Natural killer cell treated with Interleukin-12 subunit alpha and Interleukin-12 subunit beta and Interleukin-15 and Interleukin-18, amount 100 ng/mL, for 72 hours (primary cell): Measurements from ENCODE around the gene SRGAP3. TPM values are rescaled to one million over a fixed set of nuclear protein-coding genes. Genes with fewer than 3 reads are reported as not detected.
"Not testable (repeated sequence)": the region's sequence is repeated elsewhere in the genome, so short reads cannot be mapped to it uniquely, and the experiment has no call there.

Experiments used
- ATAC-seq, 2 donors: fragments of 150-1000 bp; cut with Tn5 transposase in 1 of 2; sonication (Bioruptor Pico), chemical (Tn5 transposase) in 1 of 2; 2 replicates each; pipeline ENCODE4 v1.10.0; 2021
- DNase-seq: peaks from one replicate; pipeline ENCODE4 v3.0.0; 2022; ENCODE audit warnings: low spot score
- H3K27ac Mint-ChIP-seq, 2 donors: 1 replicate in 1 of 2; 2 replicates in 1 of 2; pipeline ENCODE4 v1.8.0; 2022; ENCODE audit warnings: mixed read lengths in 2 of 2, mild to moderate bottlenecking in 1 of 2, moderate library complexity in 1 of 2
- H3K27me3 Mint-ChIP-seq, 2 donors: 1 replicate in 1 of 2; 2 replicates in 1 of 2; pipeline ENCODE4 v1.8.0; 2022; ENCODE audit warnings: mixed read lengths in 2 of 2
- H3K36me3 Mint-ChIP-seq: one replicate; pipeline ENCODE4 v1.8.0; 2022; ENCODE audit warnings: mixed read lengths
- H3K4me1 Mint-ChIP-seq, 2 donors: 1 replicate in 1 of 2; 2 replicates in 1 of 2; pipeline ENCODE4 v1.8.0; 2022; ENCODE audit warnings: low read depth in 2 of 2, mixed read lengths in 2 of 2, mild to moderate bottlenecking in 1 of 2
- H3K4me3 Mint-ChIP-seq: one replicate; pipeline ENCODE4 v1.8.0; 2022; ENCODE audit warnings: mixed read lengths
- H3K9me3 Mint-ChIP-seq: 2 replicates; pipeline ENCODE4 v1.8.0; 2022; ENCODE audit warnings: mixed read lengths
- total RNA-seq, 2 donors: library from RNA; stranded (reverse); gene quantifications; one replicate each; pipeline ENCODE4 v1.2.3, GENCODE V29; 2022

Gene SRGAP3
- total RNA-seq, 2 donors from 2014 or later = 0.33 to 1.6 TPM

GRCh38 chr3:9087831-9088413 lies 161.5 kb downstream of the SRGAP3 start:
- H3K4me1 Mint-ChIP-seq = no peaks in the 10 kb centered on the region
- peaks cover 0 to 3% of the 10 kb centered on the region in 2 donors for H3K27me3 Mint-ChIP-seq
- H3K9me3 Mint-ChIP-seq = no peaks in the 10 kb centered on the region
- no peak for DNase-seq
- no peaks in the 10 kb centered on the region for H3K36me3 Mint-ChIP-seq
- H3K4me3 Mint-ChIP-seq = no peak overlapping the region
- ATAC-seq = no peak
- H3K27ac Mint-ChIP-seq = no peak overlapping the region

GRCh38 chr3:9085428-9085827 lies 164.0 kb downstream of the SRGAP3 start:
- not testable (repeated sequence) for H3K27ac Mint-ChIP-seq, ATAC-seq, H3K27me3 Mint-ChIP-seq, H3K36me3 Mint-ChIP-seq, H3K4me1 Mint-ChIP-seq, DNase-seq, H3K9me3 Mint-ChIP-seq, H3K4me3 Mint-ChIP-seq

DNA sequence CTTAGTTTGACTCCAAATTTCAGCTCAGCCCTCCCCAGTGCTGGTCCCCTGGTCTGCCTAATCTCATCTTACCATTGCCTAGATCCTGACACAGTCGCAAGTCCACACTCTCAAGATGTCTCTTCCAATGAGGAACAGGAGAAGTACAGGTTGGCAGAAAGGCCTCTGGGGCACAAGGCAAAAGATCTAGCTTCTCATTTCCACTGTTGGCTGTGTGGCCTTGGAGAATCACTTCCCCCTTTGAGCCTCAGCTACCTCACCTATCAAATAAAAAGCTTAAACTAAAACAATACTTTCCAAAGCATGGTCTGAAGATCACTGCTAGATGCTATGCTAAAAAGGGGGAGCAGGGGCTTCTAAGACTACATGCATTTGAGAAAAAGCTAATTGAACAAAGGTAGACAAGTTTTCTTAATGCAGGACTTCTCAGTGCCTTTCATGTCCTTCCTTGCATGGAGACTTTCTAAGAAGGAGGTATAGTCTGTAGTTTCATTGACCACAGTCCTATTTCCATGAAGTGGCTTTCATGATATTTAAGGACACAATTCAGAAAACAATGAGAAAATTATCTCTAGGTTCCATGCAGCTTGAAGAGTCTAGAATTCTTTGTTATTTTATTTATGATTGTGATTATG lies 168.1 kb downstream of the SRGAP3 start:
- Mint-ChIP-seq H3K27me3 (peaks cover 0 to 3% of the 10 kb centered on the region in 2 donors), H3K4me3 (no peak overlapping the region), H3K9me3 (no peaks in the 10 kb centered on the region), H3K27ac (no peak overlapping the region), H3K36me3 (no peaks in the 10 kb centered on the region), H3K4me1 (no peaks in the 10 kb centered on the region)
- ATAC-seq (no peak), DNase-seq (no peak)

GRCh38 chr3:9080163-9080562 lies 169.3 kb downstream of the SRGAP3 start:
- Mint-ChIP-seq H3K9me3 (no peaks in the 10 kb centered on the region), H3K27me3 (peaks cover 0 to 3% of the 10 kb centered on the region in 2 donors), H3K36me3 (no peaks in the 10 kb centered on the region), H3K27ac (no peak overlapping the region), H3K4me1 (no peaks in the 10 kb centered on the region), H3K4me3 (no peak overlapping the region)
- DNase-seq (no peak), ATAC-seq (peak in 1 of 2 donors; percentile 51)

DNA sequence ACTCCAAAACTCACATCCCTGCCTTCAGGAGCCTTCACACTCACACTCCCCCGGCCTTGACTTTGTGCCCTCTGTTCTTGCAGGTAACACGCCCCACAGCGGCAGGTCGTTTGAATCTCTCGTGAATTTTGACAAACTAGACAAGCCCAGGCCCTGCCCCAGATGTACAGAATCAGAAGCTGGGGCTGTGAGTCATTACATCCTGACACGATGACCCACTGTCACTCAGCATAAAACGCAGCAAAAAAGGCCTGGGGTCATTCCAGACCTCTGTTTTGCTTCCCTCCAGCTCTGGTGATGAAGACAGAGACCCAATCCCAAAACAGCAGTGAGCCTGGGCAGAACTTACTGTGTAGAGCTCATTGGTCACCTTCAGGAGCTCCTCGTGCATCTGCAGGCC lies 169.8 kb downstream of the SRGAP3 start:
- ATAC-seq = no peak

GRCh38 chr3:9078561-9079240 lies 170.7 kb downstream of the SRGAP3 start:
- H3K27me3 Mint-ChIP-seq = no peaks in the 10 kb centered on the region
- no peak for ATAC-seq
- H3K4me3 Mint-ChIP-seq = no peak overlapping the region
- no peaks in the 10 kb centered on the region for H3K9me3 Mint-ChIP-seq
- H3K27ac Mint-ChIP-seq = no peak overlapping the region
- no peaks in the 10 kb centered on the region for H3K36me3 Mint-ChIP-seq
- DNase-seq = no peak
- H3K4me1 Mint-ChIP-seq = no peaks in the 10 kb centered on the region

More for the DNA sequence above, 169.8 kb downstream of the SRGAP3 start:
- no peak overlapping the region for H3K27ac Mint-ChIP-seq
- no peaks in the 10 kb centered on the region for H3K4me1 Mint-ChIP-seq
- no peak overlapping the region for H3K4me3 Mint-ChIP-seq
- H3K27me3 Mint-ChIP-seq = peaks cover 0 to 3% of the 10 kb centered on the region in 2 donors
- no peaks in the 10 kb centered on the region for H3K9me3 Mint-ChIP-seq
- no peaks in the 10 kb centered on the region for H3K36me3 Mint-ChIP-seq
- DNase-seq = no peak

- no peaks in the 10 kb centered on the region for H3K36me3 Mint-ChIP-seq
- no peak for ATAC-seq
- H3K4me1 Mint-ChIP-seq = no peaks in the 10 kb centered on the region
- DNase-seq = no peak
- H3K4me3 Mint-ChIP-seq = no peak overlapping the region
- H3K27ac Mint-ChIP-seq = no peak overlapping the region
- no peaks in the 10 kb centered on the region for H3K27me3 Mint-ChIP-seq
- H3K9me3 Mint-ChIP-seq = no peaks in the 10 kb centered on the region
Observed at GRCh38 chr3:9077029-9077428, 172.4 kb downstream of the SRGAP3 start.

GRCh38 chr3:9075762-9076161 lies 173.7 kb downstream of the SRGAP3 start:
- no peaks in the 10 kb centered on the region for H3K36me3 Mint-ChIP-seq
- H3K27me3 Mint-ChIP-seq = peaks cover 1 to 4% of the 10 kb centered on the region in 2 donors
- no peaks in the 10 kb centered on the region for H3K4me1 Mint-ChIP-seq
- H3K9me3 Mint-ChIP-seq = no peaks in the 10 kb centered on the region
- H3K27ac Mint-ChIP-seq = no peak overlapping the region
- no peak overlapping the region for H3K4me3 Mint-ChIP-seq
- no peak for ATAC-seq
- DNase-seq = no peak

- ATAC-seq (no peak), DNase-seq (no peak)
- H3K9me3 Mint-ChIP-seq = no peaks in the 10 kb centered on the region
- no peaks in the 10 kb centered on the region for H3K36me3 Mint-ChIP-seq
- no peak overlapping the region for H3K4me3 Mint-ChIP-seq
- no peaks in the 10 kb centered on the region for H3K4me1 Mint-ChIP-seq
- no peak overlapping the region for H3K27ac Mint-ChIP-seq
- peaks cover 2 to 8% of the 10 kb centered on the region in 2 donors for H3K27me3 Mint-ChIP-seq
Observed at GRCh38 chr3:9074079-9074478, 175.4 kb downstream of the SRGAP3 start.

DNA sequence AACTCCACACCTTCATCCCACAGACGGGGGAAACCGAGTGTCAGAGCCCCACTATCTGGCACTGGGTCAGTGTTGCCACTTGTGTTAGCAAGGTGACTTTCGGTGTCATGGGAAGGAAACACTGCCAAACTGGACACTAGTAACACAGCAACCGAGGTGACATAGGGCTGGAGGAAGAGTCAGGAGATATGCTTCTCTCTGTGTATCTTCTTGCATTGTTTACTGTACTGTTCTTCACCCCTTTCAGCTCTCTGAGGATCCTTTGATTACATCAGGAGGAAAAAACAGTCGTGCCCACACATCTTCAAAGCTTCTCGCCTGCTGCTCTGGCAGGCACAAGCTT lies 176.8 kb downstream of the SRGAP3 start:
- Mint-ChIP-seq H3K27ac (no peak overlapping the region), H3K4me3 (no peak overlapping the region), H3K36me3 (no peaks in the 10 kb centered on the region), H3K4me1 (no peaks in the 10 kb centered on the region), H3K27me3 (peaks cover 2 to 8% of the 10 kb centered on the region in 2 donors), H3K9me3 (no peaks in the 10 kb centered on the region)
- no peak for ATAC-seq
- DNase-seq = no peak

GRCh38 chr3:9071936-9072666 lies 177.3 kb downstream of the SRGAP3 start:
- ATAC-seq (peak in 1 of 2 donors; percentile 32), DNase-seq (no peak)
- Mint-ChIP-seq H3K36me3 (no peaks in the 10 kb centered on the region), H3K27ac (no peak overlapping the region), H3K9me3 (no peaks in the 10 kb centered on the region), H3K27me3 (peaks cover 2 to 8% of the 10 kb centered on the region in 2 donors), H3K4me3 (no peak overlapping the region), H3K4me1 (no peaks in the 10 kb centered on the region)

GRCh38 chr3:9070961-9071360 lies 178.5 kb downstream of the SRGAP3 start:
- no peaks in the 10 kb centered on the region for H3K36me3 Mint-ChIP-seq
- DNase-seq (no peak), ATAC-seq (no peak)
- no peaks in the 10 kb centered on the region for H3K9me3 Mint-ChIP-seq
- H3K4me1 Mint-ChIP-seq = no peaks in the 10 kb centered on the region
- peaks cover 2 to 8% of the 10 kb centered on the region in 2 donors for H3K27me3 Mint-ChIP-seq
- H3K4me3 Mint-ChIP-seq = no peak overlapping the region
- H3K27ac Mint-ChIP-seq = no peak overlapping the region

DNA sequence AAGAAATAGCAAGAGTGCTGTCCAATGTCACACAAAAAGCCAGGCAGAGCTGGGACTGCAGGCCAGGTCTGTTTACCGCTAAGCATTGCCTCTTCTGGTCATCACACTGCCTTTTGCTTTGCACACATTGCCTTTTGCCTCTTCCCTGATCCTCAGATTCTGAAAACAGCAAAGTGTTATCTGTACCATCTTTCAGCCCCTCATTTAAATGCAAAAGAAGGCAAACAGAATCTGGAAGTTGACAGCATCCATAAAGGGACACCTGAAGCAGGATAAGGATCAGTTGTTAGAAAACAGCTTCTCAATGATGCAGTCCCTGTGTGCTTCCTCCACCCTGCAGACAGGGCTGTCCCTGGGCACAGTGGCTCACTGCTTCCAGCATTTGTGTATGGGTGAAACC lies 179.5 kb downstream of the SRGAP3 start:
- H3K27ac Mint-ChIP-seq = no peak overlapping the region
- no peaks in the 10 kb centered on the region for H3K9me3 Mint-ChIP-seq
- H3K4me3 Mint-ChIP-seq = no peak overlapping the region

DNA sequence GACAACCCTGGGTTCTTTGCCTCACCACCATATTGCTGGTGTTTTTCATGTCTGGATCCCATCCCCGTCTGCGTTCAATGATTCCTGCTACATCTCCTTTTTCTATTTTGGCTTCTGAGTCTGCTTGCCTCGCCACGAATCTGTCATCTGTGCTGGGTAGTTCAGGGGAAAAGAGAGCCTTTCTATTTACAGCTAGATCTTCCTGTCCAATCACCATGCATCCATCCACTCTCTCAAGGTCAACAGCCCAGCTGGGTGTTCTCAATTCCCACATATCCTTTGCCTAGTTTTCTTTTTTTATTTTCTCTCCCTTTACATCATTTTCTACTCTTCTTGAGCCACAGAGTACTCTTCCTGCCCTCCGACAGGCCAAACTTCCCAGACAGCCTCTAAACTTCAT lies 181.4 kb downstream of the SRGAP3 start:
- H3K27ac Mint-ChIP-seq = no peak overlapping the region
- no peaks in the 10 kb centered on the region for H3K9me3 Mint-ChIP-seq
- H3K27me3 Mint-ChIP-seq = peaks cover 6 to 8% of the 10 kb centered on the region in 2 donors
- ATAC-seq (no peak), DNase-seq (no peak)
- H3K36me3 Mint-ChIP-seq = no peaks in the 10 kb centered on the region
- no peak overlapping the region for H3K4me3 Mint-ChIP-seq
- no peaks in the 10 kb centered on the region for H3K4me1 Mint-ChIP-seq

More for the DNA sequence above, 179.5 kb downstream of the SRGAP3 start:
- no peaks in the 10 kb centered on the region for H3K4me1 Mint-ChIP-seq
- peaks cover 2 to 8% of the 10 kb centered on the region in 2 donors for H3K27me3 Mint-ChIP-seq
- DNase-seq = no peak
- no peak for ATAC-seq
- H3K36me3 Mint-ChIP-seq = no peaks in the 10 kb centered on the region
